Measurements from ENCODE around the gene CD69. TPM values are rescaled to one million over a fixed set of nuclear protein-coding genes. Genes with fewer than 3 reads are reported as not detected.
A peak's percentile ranks its signal among the peaks of the same experiment; 100 is the strongest.
"Not testable (repeated sequence)": the region's sequence is repeated elsewhere in the genome, so short reads cannot be mapped to it uniquely, and the experiment has no call there.

Gene CD69
- total and polyA plus RNA-seq, 12 donors, result 0.17 to 6.2 (median 0.50) TPM; not detected in 2

DNA sequence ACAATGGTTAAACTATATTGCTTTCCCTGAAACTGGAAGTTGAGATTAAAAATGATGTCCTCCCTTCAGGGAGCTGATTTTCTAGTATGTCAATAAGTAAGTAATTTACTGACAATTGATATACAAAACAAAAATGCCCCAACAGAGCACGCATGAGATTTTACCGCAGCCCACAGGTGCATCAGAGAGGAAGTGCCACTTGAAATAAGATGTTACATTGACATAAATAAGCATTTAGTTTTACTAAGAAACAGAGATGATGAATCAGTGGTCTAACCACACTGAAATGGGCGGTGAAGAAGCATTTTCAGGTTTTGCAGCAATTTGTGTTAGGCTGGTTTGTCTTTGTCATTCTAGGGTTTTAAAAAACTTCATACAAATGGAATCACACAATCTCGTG lies 19.0 kb downstream of the CD69 start:
- TF ChIP-seq, protein P1, sequence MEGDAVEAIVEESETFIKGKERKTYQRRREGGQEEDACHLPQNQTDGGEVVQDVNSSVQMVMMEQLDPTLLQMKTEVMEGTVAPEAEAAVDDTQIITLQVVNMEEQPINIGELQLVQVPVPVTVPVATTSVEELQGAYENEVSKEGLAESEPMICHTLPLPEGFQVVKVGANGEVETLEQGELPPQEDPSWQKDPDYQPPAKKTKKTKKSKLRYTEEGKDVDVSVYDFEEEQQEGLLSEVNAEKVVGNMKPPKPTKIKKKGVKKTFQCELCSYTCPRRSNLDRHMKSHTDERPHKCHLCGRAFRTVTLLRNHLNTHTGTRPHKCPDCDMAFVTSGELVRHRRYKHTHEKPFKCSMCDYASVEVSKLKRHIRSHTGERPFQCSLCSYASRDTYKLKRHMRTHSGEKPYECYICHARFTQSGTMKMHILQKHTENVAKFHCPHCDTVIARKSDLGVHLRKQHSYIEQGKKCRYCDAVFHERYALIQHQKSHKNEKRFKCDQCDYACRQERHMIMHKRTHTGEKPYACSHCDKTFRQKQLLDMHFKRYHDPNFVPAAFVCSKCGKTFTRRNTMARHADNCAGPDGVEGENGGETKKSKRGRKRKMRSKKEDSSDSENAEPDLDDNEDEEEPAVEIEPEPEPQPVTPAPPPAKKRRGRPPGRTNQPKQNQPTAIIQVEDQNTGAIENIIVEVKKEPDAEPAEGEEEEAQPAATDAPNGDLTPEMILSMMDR (IDR thresholded peaks at IDR 0.05), result no peak
- Histone ChIP-seq H3K9me3 (no peaks in the 10 kb centered on the region), H3K4me1 (peaks cover 0 to 47% (median 17%) of the 10 kb centered on the region in 9 donors), H3K27me3 (peaks cover 0 to 4% (median 0%) of the 10 kb centered on the region in 7 donors), H3K27ac (peak overlapping the region in 1 of 10 donors; percentile 79), H3K36me3 (no peaks in the 10 kb centered on the region), H3K4me3 (no peak overlapping the region)
- 84 to 95% methylated on average over 4 of the region's 4 CpGs for WGBS, 2 donors
- ATAC-seq (no peak), DNase-seq (no peak)
- intact Hi-C loops (cut with DNase I), result loop anchor here in 2 of 10 donors (10.0 kb wide), 2 partner anchors 393 to 403 kb away; partner anchors contain the start of gene CLEC7A (in 1 of the 2)

DNA sequence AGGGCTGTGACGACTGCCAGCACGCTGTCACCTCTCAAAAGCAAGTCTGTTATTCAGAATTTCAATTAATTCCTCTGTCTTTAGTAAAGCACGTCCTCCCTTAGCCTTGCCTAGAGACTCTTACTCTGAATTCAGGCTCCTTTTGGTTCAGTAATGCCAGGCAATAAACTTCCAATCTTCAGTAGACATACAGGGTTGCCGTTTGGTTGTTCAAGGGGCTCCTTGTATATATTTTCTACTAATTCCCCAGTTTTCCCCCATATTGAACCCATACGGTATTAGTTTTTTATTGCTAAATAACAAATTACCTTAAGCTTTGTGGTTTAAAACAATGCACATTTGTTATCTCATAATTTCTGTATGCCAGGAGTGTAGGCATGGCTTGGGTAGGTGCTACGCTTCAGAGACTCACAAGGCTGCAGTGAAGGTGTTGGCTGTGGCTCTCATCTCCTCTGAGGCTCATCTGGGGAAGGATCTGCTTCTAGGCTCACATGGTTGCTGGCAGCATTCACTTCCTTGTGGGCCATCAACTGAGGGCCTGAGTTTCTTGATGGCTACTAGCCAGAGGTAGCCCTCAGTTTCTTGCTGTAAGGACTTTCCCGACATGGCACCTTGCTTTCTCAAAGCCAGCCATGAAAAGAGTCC lies 20.5 kb downstream of the CD69 start:
- Histone ChIP-seq H3K36me3 (no peaks in the 10 kb centered on the region), H3K9me3 (no peaks in the 10 kb centered on the region), H3K27ac (peak overlapping the region in 8 of 10 donors; percentile 6 to 80 (median 60)), H3K4me3 (peak overlapping the region in 8 of 10 donors; percentile 33 to 52 (median 40)), H3K27me3 (peaks cover 0 to 4% (median 0%) of the 10 kb centered on the region in 7 donors), H3K4me1 (peaks cover 0 to 53% (median 22%) of the 10 kb centered on the region in 9 donors)
- DNase-seq (no peak), ATAC-seq (no peak)
- 75 to 78% methylated on average over 7 of the region's 7 CpGs for WGBS, 2 donors
- intact Hi-C loops (cut with DNase I), result loop anchor here in 2 of 10 donors (10.0 kb wide), 2 partner anchors 395 to 405 kb away; partner anchors contain the start of gene CLEC7A (in 1 of the 2)
- TF ChIP-seq, protein P1 (IDR thresholded peaks at IDR 0.05), result no peak

DNA sequence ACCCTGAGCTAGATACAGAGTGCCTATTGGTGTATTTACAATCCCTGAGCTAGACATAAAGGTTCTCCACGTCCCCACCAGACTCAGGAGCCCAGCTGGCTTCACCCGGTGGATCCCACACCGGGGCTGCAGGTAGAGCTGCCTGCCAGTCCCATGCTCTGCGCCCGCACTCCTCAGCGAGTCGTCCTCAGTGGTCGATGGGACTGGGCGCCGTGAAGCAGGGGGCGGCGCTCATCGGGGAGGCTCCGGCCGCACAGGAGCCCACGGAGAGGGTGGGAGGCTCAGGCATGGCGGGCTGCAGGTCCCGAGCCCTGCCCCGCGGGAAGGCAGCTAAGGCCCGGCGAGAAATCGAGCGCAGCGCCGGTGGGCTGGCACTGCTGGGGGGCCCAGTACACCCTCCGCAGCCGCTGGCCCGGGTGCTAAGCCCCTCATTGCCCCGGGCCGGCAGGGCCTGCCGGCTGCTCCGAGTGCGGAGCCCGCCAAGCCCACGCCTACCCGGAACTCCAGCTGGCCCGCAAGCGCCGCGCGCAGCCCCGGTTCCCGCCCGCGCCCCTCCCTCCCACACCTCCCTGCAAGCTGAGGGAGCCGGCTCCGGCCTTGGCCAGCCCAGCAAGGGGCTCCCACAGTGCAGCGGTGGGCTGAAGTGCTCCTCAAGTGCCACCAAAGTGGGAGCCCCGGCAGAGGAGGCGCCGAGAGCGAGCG lies 21.1 kb downstream of the CD69 start:
- H3K36me3 ChIP-seq, H3K9me3 ChIP-seq, H3K27me3 ChIP-seq: not testable (repeated sequence)
- H3K4me3 ChIP-seq, result peak overlapping the region in 8 of 10 donors; percentile 33 to 52 (median 40)
- peak in 1 of 2 donors; percentile 45 for DNase-seq
- 71 to 75% methylated on average over 34 to 52 of the region's 54 CpGs for WGBS, 2 donors
- intact Hi-C loops (cut with DNase I), result loop anchor here in 2 of 10 donors (10.0 kb wide), 2 partner anchors 395 to 405 kb away; partner anchors contain the start of gene CLEC7A (in 1 of the 2)
- peaks cover 0 to 53% (median 22%) of the 10 kb centered on the region in 9 donors for H3K4me1 ChIP-seq
- peak in 1 of 8 donors; percentile 36 for ATAC-seq
- H3K27ac ChIP-seq, result peak overlapping the region in 8 of 10 donors; percentile 6 to 80 (median 60)

DNA sequence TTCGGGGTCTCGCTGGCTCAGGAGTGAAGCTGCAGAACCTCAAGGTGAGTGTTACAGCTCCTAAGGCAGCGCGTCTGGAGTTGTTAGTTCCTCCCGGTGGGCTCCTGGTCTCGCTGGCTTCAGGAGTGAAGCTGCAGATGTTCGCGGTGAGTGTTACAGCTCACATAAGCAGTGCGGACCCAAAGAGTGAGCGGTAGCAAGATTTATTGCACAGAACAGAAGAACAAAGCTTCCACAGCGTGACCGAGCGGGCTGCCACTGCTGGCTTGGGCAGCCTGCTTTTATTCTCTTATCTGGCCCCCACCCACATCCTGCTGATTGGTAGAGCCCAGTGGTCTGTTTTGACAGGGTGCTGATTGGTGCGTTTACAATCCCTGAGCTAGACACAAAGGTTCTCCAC lies 21.8 kb downstream of the CD69 start:
- H3K27me3 ChIP-seq; H3K36me3 ChIP-seq; intact Hi-C loops (cut with DNase I); H3K9me3 ChIP-seq; DNase-seq; ATAC-seq: not testable (repeated sequence)
- WGBS, 2 donors, result 89 to 91% methylated on average over 14 of the region's 14 CpGs
- Histone ChIP-seq H3K4me3 (peak overlapping the region in 1 of 10 donors; percentile 52), H3K27ac (peak overlapping the region in 3 of 10 donors; percentile 40 to 81 (median 80)), H3K4me1 (peaks cover 0 to 53% (median 22%) of the 10 kb centered on the region in 9 donors)

DNA sequence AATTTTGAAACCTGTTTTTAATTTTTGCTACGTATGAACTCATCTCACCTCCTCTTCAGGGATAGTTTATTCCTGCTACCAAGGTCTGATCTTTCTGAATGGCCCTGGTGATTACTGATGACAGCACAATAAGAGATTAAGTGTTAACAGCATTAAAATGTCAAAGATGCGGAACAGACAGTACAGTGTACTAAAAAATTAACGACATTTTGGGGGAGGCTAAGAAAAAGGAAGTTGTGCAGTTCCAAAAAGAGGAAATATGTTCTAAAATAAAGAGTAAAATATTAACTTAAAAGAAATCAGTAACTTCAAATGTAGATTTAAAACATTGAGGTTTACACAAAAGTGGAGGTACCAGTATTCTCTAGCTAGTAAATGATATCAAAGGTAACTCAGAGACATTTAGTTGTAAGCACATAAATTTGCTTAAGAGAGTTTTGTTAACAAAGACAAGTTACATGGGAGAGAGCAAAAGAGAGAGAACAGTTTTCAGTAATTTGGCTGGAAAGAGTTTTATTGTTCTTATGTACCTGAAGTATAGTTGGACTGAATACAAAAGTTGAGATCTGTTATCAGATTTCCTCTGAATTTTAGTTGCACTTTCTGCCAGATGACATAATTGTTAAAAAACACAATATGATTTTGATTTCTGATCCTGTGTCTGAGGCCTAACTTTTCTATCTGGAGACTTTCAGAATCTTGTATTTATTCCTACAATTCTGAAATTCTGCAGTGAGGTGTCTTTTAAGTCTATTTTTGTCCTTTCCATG lies 23.6 kb downstream of the CD69 start:
- H3K36me3 ChIP-seq, result no peaks in the 10 kb centered on the region
- H3K4me1 ChIP-seq, result peaks cover 0 to 48% (median 15%) of the 10 kb centered on the region in 9 donors
- peak overlapping the region; percentile 7 to 89 (median 74) for H3K27ac ChIP-seq
- H3K9me3 ChIP-seq, result no peaks in the 10 kb centered on the region
- H3K27me3 ChIP-seq, result no peaks in the 10 kb centered on the region
- intact Hi-C loops (cut with DNase I), result no loop called here
- DNase-seq, result no peak
- 33 to 38% methylated on average over 3 of the region's 3 CpGs for WGBS, 2 donors
- H3K4me3 ChIP-seq, result no peak overlapping the region
- peak in 5 of 8 donors; percentile 51 to 86 (median 66) for ATAC-seq
- TF ChIP-seq, protein P1 (IDR thresholded peaks at IDR 0.05), result no peak

Data from heart right ventricle (tissue), 16 donors.